GM21447 (cell line): ENCODE data around the gene SLC17A9.
A peak's percentile ranks its signal among the peaks of the same experiment; 100 is the strongest.

Experiments used
- ATAC-seq: cut with Tn5 transposase; IDR thresholded peaks from one replicate; pipeline ENCODE4 v1.9.1; 2021; ENCODE audit not compliant: unreplicated experiment

The SLC17A9 gene

GRCh38 chr20:62967149-62967501 is 14.6 kb downstream of the SLC17A9 start:
- ATAC-seq, result no peak

DNA sequence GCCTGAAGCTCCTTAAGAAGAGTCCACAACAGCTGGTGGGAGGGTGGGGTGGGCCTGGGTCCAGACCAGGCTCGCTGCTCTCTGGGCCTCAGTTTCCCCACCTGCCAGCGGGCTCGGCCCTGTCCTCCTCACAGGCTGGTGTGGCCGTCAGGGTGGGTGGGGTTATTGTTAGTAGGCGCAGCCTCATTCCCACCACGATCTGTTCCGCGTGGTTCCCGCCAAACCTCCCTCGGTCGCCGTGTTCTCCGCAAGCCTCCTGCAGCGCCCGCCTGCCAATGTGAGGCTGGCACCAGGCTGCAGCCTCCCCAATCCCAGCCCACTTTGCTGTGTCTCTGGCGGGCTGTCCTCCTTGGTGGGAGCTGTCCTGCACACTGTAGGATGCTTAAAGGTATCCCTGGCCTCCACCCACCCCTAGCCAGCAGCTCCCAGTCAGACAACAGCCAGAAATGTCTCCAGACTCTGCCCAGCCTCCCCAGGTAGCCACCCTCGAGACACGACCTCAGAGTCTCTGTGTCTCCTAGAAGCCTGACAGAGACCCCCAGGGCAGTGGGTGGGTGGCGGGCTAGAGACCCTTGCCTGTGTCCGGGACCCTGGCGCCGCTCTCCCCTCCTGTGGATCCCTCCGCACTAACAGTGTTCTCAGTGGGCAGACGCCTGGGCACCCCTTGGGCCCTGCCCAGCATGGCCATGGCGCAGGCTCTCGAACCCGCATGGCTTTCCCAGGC is 15.3 kb downstream of the SLC17A9 start:
- no peak for ATAC-seq

- no peak for ATAC-seq
Observed at GRCh38 chr20:62968378-62969178, 16.1 kb downstream of the SLC17A9 start.

GRCh38 chr20:62969179-62969760 is 16.8 kb downstream of the SLC17A9 start:
- no peak for ATAC-seq

- ATAC-seq, result no peak
Observed at GRCh38 chr20:62969939-62970306, 17.4 kb downstream of the SLC17A9 start.

GRCh38 chr20:62970307-62971210 is 18.1 kb downstream of the SLC17A9 start:
- ATAC-seq, result no peak

- no peak for ATAC-seq
Observed at GRCh38 chr20:62971211-62971949, 18.9 kb downstream of the SLC17A9 start.

DNA sequence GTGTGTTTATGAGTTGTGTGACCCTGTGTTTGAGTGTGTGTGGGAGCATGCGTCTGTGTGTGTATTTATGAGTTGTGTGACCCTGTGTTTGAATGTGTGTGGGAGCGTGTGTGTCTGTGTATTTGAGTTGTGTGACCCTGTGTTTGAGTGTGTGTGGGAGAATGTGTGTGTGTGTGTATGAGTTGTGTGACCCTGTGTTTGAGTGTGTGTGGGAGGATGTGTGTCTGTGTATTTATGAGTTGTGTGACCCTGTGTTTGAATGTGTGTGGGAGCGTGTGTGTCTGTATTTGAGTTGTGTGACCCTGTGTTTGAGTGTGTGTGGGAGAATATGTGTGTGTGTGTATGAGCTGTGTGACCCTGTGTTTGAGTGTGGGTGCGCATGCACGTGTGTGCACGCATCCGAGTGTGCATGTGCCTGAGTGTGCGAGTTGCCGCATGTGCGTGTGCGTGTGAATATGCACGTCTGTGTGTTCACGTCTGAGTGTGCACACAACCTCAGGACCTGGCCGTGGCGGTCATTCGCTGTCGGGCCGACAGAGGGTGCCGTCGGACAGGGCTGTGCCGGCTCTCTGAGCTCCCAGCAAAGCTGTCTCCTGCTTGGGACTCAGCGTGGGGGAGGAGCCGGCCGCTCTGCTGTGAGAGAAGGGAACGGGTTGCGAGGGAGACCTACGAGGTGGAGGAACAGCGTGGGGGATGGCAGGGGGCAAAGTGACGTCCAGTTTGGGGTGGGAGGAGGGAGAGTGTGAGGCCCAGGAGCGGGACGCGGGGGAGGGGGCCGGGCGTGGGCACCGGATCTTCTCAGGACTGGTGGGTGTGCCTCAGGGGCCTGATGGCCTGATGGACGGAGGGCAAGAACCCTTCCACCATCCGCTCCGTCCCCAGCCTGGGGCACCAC is 19.7 kb downstream of the SLC17A9 start:
- peak; percentile 40 for ATAC-seq

DNA sequence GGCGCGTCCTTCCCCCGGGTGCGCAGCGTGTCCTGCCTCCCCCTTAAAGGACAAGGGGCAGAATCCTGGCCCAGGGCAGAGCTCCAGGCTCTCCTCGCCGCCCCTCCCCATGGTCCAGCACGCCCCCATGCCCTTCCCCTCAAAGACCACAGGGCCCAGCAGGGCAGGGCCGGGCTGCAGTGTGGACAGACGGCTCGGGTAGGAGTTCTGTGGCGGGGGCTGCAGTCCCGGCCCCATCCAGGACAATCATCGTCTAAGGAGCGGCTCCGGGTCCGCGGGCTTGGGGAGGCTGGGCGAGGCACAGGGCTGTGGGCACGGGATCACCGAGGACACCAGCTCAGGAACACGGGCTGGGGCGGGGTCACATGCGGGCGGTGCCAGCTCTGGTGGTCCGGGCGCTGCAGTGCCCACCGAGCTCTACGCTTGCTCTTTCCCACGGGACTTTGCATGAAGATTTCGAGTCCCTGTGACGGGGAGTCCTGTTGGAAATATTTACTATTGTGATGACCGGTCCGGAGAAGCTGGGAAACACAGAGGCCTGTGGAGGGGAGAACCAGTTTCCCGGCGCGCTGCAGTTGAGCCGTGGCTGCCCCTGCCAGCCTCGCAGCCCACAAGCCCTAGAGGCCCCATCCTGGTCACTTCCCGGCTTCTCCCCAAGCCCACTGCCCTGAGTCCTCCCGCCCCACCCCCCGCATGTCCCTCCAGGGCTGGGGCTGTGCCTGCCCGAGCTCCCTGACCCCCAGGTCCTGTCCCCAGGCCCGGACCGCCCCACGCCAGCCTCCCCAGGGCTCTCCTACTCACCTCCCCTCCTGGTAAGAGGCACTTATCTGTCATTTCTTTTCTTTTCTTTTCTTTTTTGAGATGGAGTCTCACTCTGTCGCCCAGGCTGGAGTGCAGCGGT is 20.6 kb downstream of the SLC17A9 start:
- no peak for ATAC-seq

DNA sequence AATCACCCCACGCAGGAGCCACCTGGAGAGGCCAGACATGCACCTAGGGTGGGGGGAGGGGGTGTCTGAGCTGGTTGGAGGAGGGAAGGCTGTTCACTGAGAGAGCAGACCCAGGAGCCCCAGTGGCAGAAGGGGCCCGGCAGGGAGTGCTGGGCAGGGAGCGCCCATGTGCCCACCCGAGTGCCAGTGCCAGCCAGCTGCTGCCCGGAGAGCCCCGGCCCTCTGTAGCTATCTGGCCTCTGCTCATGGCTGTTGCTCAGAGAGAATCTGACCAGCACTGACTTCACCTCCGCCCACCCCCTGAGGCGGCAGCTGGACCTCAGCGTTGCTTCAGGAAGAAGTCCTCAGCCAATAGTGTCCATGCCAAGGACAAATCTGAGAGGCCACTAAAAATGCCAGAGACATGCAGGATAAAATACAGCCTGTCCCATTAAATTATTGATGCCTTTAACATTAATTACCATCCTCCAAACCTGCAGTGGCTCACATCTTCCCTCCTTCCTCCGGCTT is 22.8 kb downstream of the SLC17A9 start:
- no peak for ATAC-seq

DNA sequence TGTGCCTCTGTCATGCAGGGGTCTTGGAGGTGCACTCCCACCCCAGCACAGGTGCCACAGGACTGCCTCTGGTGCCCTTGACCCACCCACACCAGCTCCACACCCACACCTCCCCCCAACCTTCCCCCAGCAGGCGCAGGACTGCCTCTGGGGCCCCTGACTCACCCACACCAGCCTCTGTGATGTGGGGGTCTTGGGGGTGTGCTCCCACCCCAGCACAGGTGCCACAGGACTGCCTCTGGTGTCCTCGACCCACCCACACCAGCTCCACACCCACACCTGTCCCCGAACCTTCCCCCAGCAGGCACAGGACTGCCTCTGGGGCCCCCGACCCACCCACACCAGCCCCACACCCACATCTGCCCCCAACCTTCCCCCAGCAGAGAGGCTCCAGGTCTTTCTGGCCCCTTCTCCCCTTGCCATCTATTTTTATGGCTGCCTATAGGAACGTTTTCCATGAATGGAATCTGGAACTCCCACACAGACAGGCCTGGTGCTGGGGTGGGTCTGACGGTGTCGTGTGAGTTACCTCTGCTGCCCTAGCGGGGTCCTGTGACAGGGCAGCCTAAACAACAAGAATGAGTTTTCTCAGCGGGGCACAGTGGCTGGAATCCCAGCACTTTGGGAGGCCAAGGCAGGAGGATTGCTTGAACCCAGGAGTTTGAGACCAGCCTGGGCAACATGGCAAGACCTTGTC is 23.5 kb downstream of the SLC17A9 start:
- ATAC-seq, result no peak

DNA sequence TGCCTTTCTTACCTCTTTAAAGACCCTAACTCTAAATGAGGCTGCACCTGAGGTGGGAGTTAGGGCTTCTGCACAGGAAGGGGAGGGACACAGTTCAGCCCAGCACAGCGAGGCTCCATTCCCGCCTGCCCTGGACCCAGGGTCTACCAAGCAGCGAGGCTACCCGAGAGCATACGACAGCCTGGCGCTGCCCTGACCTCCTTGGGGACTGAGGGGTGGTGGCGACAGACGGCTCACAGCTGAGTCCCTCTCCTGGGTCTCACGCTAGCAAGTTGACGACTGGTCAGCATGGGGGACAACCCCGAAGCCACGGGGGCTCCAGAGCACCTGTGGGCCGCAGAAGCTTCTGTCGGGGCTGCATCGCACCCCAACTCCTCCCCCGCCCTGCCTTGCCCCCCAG is 24.4 kb downstream of the SLC17A9 start:
- ATAC-seq, result no peak

- peak; percentile 68 for ATAC-seq
Observed at GRCh38 chr20:62977613-62978560, 25.4 kb downstream of the SLC17A9 start.

DNA sequence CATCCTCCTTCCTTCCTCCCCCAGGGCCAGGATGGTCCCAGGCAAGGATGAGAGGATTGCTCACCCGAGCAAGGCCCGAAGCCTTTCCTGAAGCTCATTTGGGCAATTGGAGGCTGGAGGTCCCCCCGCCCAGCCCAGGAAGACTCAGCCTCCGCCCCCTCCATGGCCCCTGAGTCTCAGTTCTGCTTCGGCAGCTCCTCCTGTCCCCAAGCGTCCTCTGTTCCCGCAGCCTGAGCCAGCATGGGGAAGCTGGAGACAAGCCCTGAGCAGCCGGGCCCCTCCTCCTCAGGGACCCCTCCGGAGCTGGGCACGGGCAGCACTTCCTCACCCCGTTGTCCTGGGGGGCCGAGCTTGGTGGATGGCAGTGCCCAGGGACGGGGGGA is 26.0 kb downstream of the SLC17A9 start:
- no peak for ATAC-seq

GRCh38 chr20:62979310-62979709 is 26.8 kb downstream of the SLC17A9 start:
- no peak for ATAC-seq

DNA sequence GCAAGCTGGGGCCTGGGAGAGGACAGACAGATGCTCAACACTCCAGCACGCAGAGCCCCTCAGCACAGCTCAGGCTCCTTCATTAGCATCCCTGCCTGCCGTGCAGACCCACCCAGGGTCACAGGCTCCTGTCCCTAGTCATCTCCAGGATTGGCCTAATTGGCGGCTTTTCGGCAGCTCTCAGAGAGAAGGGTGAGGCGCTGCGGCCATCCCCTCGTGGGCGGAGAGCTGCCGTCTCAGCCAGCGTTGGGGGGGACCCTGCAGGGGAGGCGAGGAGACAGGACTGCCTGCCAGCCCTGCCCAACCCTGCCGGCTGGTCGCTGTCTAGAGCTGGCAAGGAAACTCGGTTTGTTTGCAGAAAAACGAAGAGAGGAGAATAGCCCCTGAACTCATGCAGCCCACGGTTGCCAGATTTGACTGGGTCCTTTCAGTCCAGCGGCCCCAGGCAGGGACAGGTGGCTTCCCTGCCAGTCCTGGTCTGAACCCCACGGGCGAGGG is 27.4 kb downstream of the SLC17A9 start:
- no peak for ATAC-seq
